Transverse colon (tissue), 4 donors: ENCODE measurements around the gene SSBP2.

Experiments
- EP300 ChIP-seq: sonication (generic); formaldehyde crosslinking; IDR thresholded peaks from one replicate; pipeline ENCODE4 v1.6.1; 2017; ENCODE audit warnings: antibody characterized with exemption, low read depth
- POLR2A ChIP-seq: fragments of 450-650 bp; IDR thresholded peaks from one replicate; pipeline ENCODE4 v1.6.1; 2016; ENCODE audit warnings: antibody characterized with exemption, mild to moderate bottlenecking, moderate library complexity
- POLR2AphosphoS5 ChIP-seq, 3 donors: sonication (generic); formaldehyde crosslinking; IDR thresholded peaks; one replicate each; pipeline ENCODE4 v1.6.1; 2016; ENCODE audit warnings: antibody characterized with exemption in 3 of 3
- TF ChIP-seq, protein P1 (sequence below), 5 experiments: fragments of 200-600 bp in 3 of 5; fragments of 450-650 bp in 2 of 5; sonication (generic) in 3 of 5; IDR thresholded peaks; 1 replicate in 2 of 5; 2 replicates in 3 of 5; pipeline ENCODE4 v1.5.1; 2016 to 2017; ENCODE audit warnings: antibody characterized with exemption in 5 of 5, inconsistent platforms in 3 of 5, mild to moderate bottlenecking in 2 of 5, moderate library complexity in 1 of 5

DNA sequence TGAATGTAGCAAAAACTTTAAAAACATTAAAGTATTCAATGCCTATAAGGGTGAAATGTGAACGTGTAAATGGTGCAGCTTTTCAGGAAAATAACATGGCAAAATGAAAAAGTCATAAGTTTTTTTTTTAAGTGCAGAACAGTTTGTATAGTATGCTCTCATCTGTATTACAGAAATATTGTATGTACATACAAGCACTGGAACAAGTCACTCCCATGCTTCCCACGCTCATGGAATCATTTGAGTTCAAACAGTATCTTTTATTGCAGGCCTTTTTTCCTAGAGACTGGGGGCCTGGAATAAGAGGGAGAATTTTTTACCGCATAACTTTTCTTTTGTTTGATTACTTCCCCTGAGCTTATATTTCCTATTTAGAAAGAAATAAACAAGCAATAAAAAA, 94.1 kb downstream of the SSBP2 start:
- no peak for TF ChIP-seq POLR2A
- TF ChIP-seq, protein P1, sequence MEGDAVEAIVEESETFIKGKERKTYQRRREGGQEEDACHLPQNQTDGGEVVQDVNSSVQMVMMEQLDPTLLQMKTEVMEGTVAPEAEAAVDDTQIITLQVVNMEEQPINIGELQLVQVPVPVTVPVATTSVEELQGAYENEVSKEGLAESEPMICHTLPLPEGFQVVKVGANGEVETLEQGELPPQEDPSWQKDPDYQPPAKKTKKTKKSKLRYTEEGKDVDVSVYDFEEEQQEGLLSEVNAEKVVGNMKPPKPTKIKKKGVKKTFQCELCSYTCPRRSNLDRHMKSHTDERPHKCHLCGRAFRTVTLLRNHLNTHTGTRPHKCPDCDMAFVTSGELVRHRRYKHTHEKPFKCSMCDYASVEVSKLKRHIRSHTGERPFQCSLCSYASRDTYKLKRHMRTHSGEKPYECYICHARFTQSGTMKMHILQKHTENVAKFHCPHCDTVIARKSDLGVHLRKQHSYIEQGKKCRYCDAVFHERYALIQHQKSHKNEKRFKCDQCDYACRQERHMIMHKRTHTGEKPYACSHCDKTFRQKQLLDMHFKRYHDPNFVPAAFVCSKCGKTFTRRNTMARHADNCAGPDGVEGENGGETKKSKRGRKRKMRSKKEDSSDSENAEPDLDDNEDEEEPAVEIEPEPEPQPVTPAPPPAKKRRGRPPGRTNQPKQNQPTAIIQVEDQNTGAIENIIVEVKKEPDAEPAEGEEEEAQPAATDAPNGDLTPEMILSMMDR (IDR thresholded peaks at IDR 0.05), result no peak
- no peak for TF ChIP-seq EP300
- TF ChIP-seq POLR2AphosphoS5 (IDR thresholded peaks at IDR 0.05), result no peak
